HEK293 (cell line): ENCODE results near the gene PAF1.
A peak's percentile ranks its signal among the peaks of the same experiment; 100 is the strongest.

Experiments
- CTCF ChIA-PET: fragments of 350-600 bp; formaldehyde crosslinking; extraction: SDS; loops from one replicate; lab custom pipeline; 2021; ENCODE audit warnings: antibody characterized with exemption; lab: Yijun Ruan, JAX
- POLR2A ChIA-PET: fragments of 300-600 bp; formaldehyde crosslinking; extraction: SDS; loops from one replicate; lab custom pipeline; 2020; ENCODE audit warnings: antibody characterized with exemption, inconsistent platforms; lab: Yijun Ruan, JAX
- H3K27ac ChIP-seq: fragments of 200-500 bp; sonication (Bioruptor generic); 2 replicates; pipeline ENCODE4 v1.5.1; 2014; ENCODE audit warnings: low read depth, low read length, control low read depth, inconsistent platforms; ENCODE audit errors: extremely low read depth
- H3K36me3 ChIP-seq, 2 experiments: fragments of 200-500 bp in 1 of 2; sonication (Bioruptor generic) in 1 of 2; 1 replicate in 1 of 2; 2 replicates in 1 of 2; pipeline ENCODE4 v1.5.1; 2014 to 2017; ENCODE audit warnings: inconsistent platforms in 2 of 2, low read length in 2 of 2; ENCODE audit not compliant: control insufficient read depth in 2 of 2, insufficient read depth in 1 of 2
- H3K4me1 ChIP-seq: fragments of 200-500 bp; sonication (Bioruptor generic); 2 replicates; pipeline ENCODE4 v1.5.1; 2014; ENCODE audit warnings: mild to moderate bottlenecking, low read length, inconsistent platforms; ENCODE audit not compliant: control insufficient read depth, insufficient read depth
- H3K4me3 ChIP-seq: 2 replicates; pipeline ENCODE4 v1.5.1; 2011; ENCODE audit warnings: low read depth, mild to moderate bottlenecking, control low read depth, low read length, moderate library complexity
- H3K9me3 ChIP-seq: fragments of 200-500 bp; sonication (Bioruptor generic); 2 replicates; pipeline ENCODE4 v1.5.1; 2014; ENCODE audit warnings: low read depth, low read length, inconsistent platforms; ENCODE audit not compliant: control insufficient read depth, insufficient read depth
- CTCF ChIP-seq: fragments of 450-650 bp; formaldehyde crosslinking; IDR thresholded peaks from 2 replicates; pipeline ENCODE4 v1.5.1; 2016; ENCODE audit warnings: missing biosample characterization, missing genetic modification characterization
- GLIS1 ChIP-seq: fragments of 450-650 bp; formaldehyde crosslinking; IDR thresholded peaks from 2 replicates; pipeline ENCODE4 v1.5.1; 2016; ENCODE audit warnings: missing biosample characterization, missing genetic modification characterization
- GLIS2 ChIP-seq: fragments of 450-650 bp; formaldehyde crosslinking; IDR thresholded peaks from 2 replicates; pipeline ENCODE4 v1.5.1; 2016; ENCODE audit warnings: missing biosample characterization, missing genetic modification characterization
- KLF16 ChIP-seq: fragments of 450-650 bp; formaldehyde crosslinking; IDR thresholded peaks from 2 replicates; pipeline ENCODE4 v1.5.1; 2017; ENCODE audit warnings: missing biosample characterization, missing genetic modification characterization
- PATZ1 ChIP-seq: fragments of 450-650 bp; formaldehyde crosslinking; IDR thresholded peaks from 2 replicates; pipeline ENCODE4 v1.5.1; 2016; ENCODE audit warnings: missing biosample characterization, missing genetic modification characterization
- SP7 ChIP-seq: fragments of 450-650 bp; formaldehyde crosslinking; IDR thresholded peaks from 2 replicates; pipeline ENCODE4 v1.5.1; 2016; ENCODE audit warnings: missing biosample characterization, missing genetic modification characterization
- ZIC2 ChIP-seq: fragments of 450-650 bp; formaldehyde crosslinking; IDR thresholded peaks from 2 replicates; pipeline ENCODE4 v1.5.1; 2016; ENCODE audit warnings: missing biosample characterization, missing genetic modification characterization
- ZNF2 ChIP-seq: fragments of 450-650 bp; formaldehyde crosslinking; IDR thresholded peaks from 2 replicates; pipeline ENCODE4 v1.5.1; 2016; ENCODE audit warnings: missing biosample characterization, missing genetic modification characterization
- ZNF239 ChIP-seq: fragments of 450-650 bp; formaldehyde crosslinking; IDR thresholded peaks from 2 replicates; pipeline ENCODE4 v1.5.1; 2016; ENCODE audit warnings: missing biosample characterization, missing genetic modification characterization
- ZNF24 ChIP-seq: fragments of 450-650 bp; formaldehyde crosslinking; IDR thresholded peaks from 2 replicates; pipeline ENCODE4 v1.5.1; 2016; ENCODE audit warnings: missing biosample characterization, missing genetic modification characterization
- ZNF324 ChIP-seq: fragments of 450-650 bp; formaldehyde crosslinking; IDR thresholded peaks from 2 replicates; pipeline ENCODE4 v1.5.1; 2016; ENCODE audit warnings: missing biosample characterization, missing genetic modification characterization
- ZNF366 ChIP-seq: fragments of 450-650 bp; formaldehyde crosslinking; conservative IDR thresholded peaks from 2 replicates; pipeline ENCODE4 v1.5.1; 2016; ENCODE audit warnings: missing biosample characterization, missing genetic modification characterization
- ZNF416 ChIP-seq: fragments of 450-650 bp; formaldehyde crosslinking; IDR thresholded peaks from 2 replicates; pipeline ENCODE4 v1.5.1; 2016; ENCODE audit warnings: missing biosample characterization, missing genetic modification characterization
- ZNF513 ChIP-seq: fragments of 450-650 bp; IDR thresholded peaks from 2 replicates; pipeline ENCODE4 v1.5.1; 2018; ENCODE audit warnings: missing biosample characterization, missing genetic modification characterization
- ZNF624 ChIP-seq: fragments of 450-650 bp; formaldehyde crosslinking; IDR thresholded peaks from 2 replicates; pipeline ENCODE4 v1.5.1; 2017; ENCODE audit warnings: missing biosample characterization, missing genetic modification characterization
- ZNF639 ChIP-seq: fragments of 450-650 bp; formaldehyde crosslinking; IDR thresholded peaks from 2 replicates; pipeline ENCODE4 v1.5.1; 2016; ENCODE audit warnings: missing biosample characterization, missing genetic modification characterization
- ZNF660 ChIP-seq: fragments of 450-650 bp; IDR thresholded peaks from 2 replicates; pipeline ENCODE4 v1.5.1; 2018; ENCODE audit warnings: missing biosample characterization, mild to moderate bottlenecking, missing genetic modification characterization
- ZNF768 ChIP-seq: fragments of 450-650 bp; formaldehyde crosslinking; IDR thresholded peaks from 2 replicates; pipeline ENCODE4 v1.5.1; 2018; ENCODE audit warnings: missing biosample characterization, mild to moderate bottlenecking, missing genetic modification characterization
- ZNF785 ChIP-seq: fragments of 450-650 bp; formaldehyde crosslinking; IDR thresholded peaks from 2 replicates; pipeline ENCODE4 v1.5.1; 2016; ENCODE audit warnings: missing biosample characterization, missing genetic modification characterization
- ZNF843 ChIP-seq: fragments of 450-650 bp; formaldehyde crosslinking; IDR thresholded peaks from 2 replicates; pipeline ENCODE4 v1.5.1; 2016; ENCODE audit warnings: missing biosample characterization, missing genetic modification characterization
- ZSCAN23 ChIP-seq: fragments of 450-650 bp; formaldehyde crosslinking; IDR thresholded peaks from 2 replicates; pipeline ENCODE4 v1.5.1; 2016; ENCODE audit warnings: missing biosample characterization, missing genetic modification characterization
- ZSCAN5A ChIP-seq: fragments of 450-650 bp; formaldehyde crosslinking; IDR thresholded peaks from 2 replicates; pipeline ENCODE4 v1.5.1; 2016; ENCODE audit warnings: missing biosample characterization, missing genetic modification characterization

The PAF1 gene

GRCh38 chr19:39398297-39398864 is 7.5 kb upstream of the PAF1 start (continued):
- TF ChIP-seq ZNF513 (tag by site-specific recombination): no peak
- no peak for TF ChIP-seq ZNF639
- TF ChIP-seq ZNF624 (tag by site-specific recombination): no peak
- TF ChIP-seq, all 188 proteins: peak for 4

- H3K27ac ChIP-seq: peak overlapping the region; percentile 3; the same call in 1 of the 2 replicates
- POLR2A ChIA-PET: interaction anchor here (0.6 to 5.7 kb wide), 14 partner anchors 10 to 115 kb away, joined by 3 to 56 read pairs (median 4); partner anchors contain the start of genes PLEKHG2, RPS16, SAMD4B and SUPT5H
- no peaks in the 10 kb centered on the region for H3K9me3 ChIP-seq
- no peak overlapping the region for H3K4me3 ChIP-seq
- H3K4me1 ChIP-seq: peaks cover 10% of the 10 kb centered on the region
- H3K36me3 ChIP-seq: peaks cover 33 to 44% of the 10 kb centered on the region in 2 experiments
- CTCF ChIA-PET: interaction anchor here (0.6 to 5.1 kb wide), 56 partner anchors 9 to 995 kb away, joined by 3 to 144 read pairs (median 4); partner anchors contain the start of genes DLL3, EID2B, FAM98C and PLEKHG2
- peak; percentile 81; the same call in 1 of the 2 replicates for TF ChIP-seq ZNF324 (tag by site-specific recombination)
- no peak; the same call in 1 of the 2 replicates for TF ChIP-seq ZNF239 (tag by site-specific recombination)
- TF ChIP-seq ZNF843: peak; percentile 60; the same call in 1 of the 2 replicates
- TF ChIP-seq GLIS1: peak; percentile 60
- TF ChIP-seq ZNF416: no peak
- no peak for TF ChIP-seq ZSCAN23 (tag by site-specific recombination)
- peak; percentile 95 for TF ChIP-seq ZIC2 (tag by site-specific recombination)
- peak; percentile 100 for TF ChIP-seq CTCF (tag by site-specific recombination)
- peak; percentile 72 for TF ChIP-seq GLIS2 (tag by site-specific recombination)
- peak; percentile 66; the same call in 1 of the 2 replicates for TF ChIP-seq ZNF24 (tag by site-specific recombination)
- 0 out of 2 replicates have a peak, but pooled peaks have one; percentile 20 for TF ChIP-seq ZNF785
- peak; percentile 66; the same call in 1 of the 2 replicates for TF ChIP-seq ZNF366
- TF ChIP-seq ZSCAN5A (tag by site-specific recombination): 0 out of 2 replicates have a peak, but pooled peaks have one; percentile 37
- peak; percentile 95 for TF ChIP-seq PATZ1 (tag by site-specific recombination)
- TF ChIP-seq ZNF660: peak; percentile 86
- peak; percentile 99; the same call in 1 of the 2 replicates for TF ChIP-seq ZNF768 (tag by site-specific recombination)
- TF ChIP-seq ZNF2 (tag by site-specific recombination): peak; percentile 89; the same call in 1 of the 2 replicates
- peak; percentile 85 for TF ChIP-seq SP7
- peak; percentile 69; the same call in 1 of the 2 replicates for TF ChIP-seq KLF16 (tag by site-specific recombination)
Measured at GRCh38 chr19:39397360-39398296, 6.7 kb upstream of the PAF1 start.
